ENCODE measurements around the gene SORCS2.

The SORCS2 gene

DNA sequence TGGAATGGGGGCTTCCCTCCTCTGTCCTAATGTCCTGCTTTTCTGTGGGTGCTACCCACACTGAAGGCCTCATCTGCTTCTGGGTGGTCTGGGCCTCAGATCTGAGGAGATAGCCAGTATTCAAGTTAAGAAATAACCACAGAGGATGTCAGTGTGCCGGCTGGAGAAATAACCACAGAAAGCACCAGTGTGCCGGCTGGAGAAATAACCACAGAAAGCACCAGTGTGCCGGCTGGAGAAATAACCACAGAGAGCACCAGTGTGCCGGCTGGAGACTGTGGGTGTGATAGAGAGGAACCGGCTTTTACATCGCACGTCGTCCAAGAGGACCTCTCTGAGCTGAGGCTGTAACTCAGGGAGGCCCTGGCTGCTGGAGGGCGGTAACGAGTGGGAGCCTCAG, 308.1 kb downstream of the SORCS2 start:
- peak; percentile 53 for DNase-seq

DNA sequence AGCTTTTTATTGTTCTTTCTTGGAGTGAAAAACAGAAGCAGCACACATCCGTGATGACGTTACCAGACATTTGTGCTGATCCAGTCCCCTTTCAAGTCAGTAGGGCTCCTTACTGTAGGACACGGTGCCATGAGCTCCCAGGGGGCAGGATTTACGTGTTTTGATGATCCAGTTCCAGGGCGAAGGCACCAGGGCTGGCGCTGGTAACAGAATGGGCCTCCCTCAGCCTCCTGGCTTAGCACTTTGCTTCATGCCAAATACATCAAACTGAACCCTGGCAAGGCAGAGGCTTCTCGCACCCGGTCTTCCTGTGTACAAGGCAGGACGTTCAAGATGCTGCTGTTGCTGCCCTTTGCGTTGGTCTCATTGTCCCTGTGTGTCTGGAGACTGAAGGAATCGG, 309.0 kb downstream of the SORCS2 start:
- no peak for DNase-seq

DNA sequence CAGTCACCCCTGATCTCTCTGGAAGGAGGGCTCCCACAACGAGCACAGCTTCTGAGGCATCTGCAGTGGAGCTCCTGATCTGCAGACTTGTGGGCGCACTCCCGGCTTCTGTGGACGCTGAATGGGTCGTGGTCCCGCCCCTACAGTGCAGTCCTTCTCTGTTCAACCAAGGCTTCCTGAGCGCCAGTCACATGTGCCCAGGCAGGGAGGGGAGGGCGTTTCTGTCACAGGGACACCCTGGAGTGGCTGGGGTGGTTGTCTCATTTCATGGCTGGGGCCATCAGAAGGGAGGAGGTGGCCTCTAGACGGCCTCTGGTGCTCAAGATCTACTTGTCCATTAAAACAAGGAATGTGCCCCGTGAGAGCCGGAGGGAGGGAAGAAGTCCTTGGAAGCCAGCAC, 309.5 kb downstream of the SORCS2 start:
- DNase-seq: no peak

DNA sequence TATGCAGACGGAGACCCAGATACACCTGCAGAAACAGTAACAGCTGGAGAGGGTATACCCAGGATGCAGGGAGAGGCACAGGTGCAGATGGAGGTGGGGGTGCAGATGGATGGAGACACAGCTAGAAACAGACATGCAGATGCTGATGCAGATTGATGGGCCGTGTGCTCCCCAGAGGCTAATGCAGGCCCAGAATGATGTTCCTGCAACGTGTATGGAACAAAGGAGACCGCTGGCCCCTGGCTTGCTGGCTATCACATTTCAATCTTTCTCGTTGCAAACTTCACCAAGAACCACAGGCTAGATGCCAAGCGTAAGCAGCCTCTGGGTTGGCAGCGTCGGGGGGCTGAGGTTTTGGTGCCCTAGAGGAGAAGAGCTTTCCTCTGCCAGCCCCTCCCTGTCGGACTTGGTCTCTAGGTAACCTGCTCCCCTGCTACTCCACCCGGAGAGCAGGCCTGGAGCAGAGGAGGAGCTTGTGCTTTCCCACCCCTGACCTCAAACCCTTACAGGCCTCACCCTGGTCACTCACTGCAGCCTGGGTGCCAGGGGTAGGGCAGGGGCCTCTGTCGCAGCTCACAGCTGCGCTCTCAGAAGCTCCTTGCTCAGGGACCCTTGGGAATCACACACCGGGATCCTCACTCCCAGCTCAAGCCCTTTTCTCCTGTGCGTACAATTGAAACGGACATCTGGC, 311.4 kb downstream of the SORCS2 start:
- DNase-seq: no peak

DNA sequence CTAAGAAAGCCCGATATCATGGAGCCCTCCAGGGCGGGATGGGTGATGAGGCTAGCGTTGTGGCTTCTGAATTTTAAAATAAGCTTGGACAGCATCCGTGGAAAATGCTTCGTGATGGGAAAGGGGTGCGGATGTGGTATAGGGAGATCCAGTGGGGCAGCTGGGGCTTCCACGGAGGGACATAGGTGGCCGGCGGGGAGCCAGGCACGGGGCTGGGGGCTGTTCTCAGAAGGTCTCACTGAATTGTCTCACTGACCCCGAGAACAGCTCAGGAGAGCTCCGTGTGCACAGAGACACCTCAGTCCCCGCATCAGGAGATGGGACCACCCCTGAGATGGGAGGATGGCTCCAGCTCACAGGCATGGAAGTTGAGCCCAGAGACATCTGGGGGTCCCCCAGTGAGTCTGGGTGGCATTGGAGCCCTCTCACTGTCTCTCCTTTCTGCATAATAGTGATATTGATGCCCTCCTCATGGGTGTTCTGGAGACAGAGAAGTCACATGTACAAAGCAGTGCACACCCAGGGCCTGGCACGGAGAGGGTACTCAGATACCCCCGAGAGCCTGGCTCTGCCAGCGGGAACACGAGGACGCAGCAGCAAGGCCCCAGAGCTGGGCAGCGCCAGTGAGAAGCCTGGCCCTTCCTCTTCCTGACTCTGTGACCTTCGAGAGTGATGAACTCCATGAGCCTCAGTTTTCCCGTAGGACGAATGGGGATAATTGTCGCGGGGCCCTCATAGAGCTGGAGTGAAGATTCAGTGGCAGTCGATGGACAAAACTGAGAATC, 313.0 kb downstream of the SORCS2 start:
- DNase-seq: no peak

DNA sequence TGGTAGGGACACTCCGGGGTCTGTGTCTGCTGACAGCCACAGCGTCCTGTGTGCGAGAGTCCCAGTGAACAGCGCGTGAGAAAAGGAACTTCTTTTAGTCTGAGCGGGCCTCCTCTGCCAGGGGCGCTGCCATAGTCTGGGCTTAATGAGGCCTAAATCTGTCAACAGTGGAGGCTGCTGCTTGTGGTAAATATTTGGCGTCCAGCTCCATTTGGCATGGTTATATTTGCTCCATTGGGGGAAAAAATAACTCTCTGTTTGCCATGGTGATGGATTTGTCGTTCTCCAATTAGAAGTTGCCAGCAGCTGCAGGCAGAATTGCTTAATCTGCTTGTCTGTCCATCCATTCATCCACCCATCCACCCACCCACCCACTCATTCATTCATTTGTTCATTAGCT, 313.8 kb downstream of the SORCS2 start:
- no peak for DNase-seq

DNA sequence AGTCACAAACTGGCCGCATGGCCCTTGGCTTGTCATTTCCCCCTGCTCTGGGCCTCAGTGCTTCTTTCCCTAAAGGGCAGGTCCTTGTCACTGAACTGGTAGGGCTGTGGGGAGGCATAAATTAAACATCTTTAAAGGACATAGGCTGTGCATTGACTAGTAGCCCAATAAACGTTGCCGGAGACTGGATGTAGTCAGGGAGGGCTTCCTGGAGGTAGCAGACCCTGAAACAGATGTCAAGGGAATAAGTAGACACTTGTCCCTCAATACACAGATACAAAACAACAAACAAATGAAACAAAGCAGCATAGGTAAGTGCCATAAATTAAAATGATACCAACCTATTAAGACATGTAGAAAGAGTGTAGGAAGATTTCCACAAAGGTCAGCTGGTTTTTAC, 314.2 kb downstream of the SORCS2 start:
- no peak for DNase-seq

DNA sequence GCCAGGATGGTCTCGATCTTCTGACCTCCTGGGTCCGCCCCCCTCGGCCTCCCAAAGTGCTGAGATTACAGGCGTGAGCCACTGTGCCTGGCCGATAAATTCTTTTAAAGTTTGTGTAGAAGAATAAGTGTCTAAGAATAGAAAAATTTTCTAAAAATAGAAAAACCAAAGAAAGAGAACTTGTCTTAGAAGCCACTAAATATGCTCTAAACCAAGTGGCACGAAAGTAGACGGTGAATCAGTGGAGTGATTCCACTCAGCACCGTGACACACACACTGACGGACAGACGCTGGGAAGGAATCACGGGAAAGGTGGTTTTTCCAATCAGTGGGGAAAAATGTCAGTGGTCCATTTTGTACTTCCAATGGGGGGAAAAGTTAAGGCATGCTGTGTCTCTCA, 315.0 kb downstream of the SORCS2 start:
- no peak for DNase-seq

DNA sequence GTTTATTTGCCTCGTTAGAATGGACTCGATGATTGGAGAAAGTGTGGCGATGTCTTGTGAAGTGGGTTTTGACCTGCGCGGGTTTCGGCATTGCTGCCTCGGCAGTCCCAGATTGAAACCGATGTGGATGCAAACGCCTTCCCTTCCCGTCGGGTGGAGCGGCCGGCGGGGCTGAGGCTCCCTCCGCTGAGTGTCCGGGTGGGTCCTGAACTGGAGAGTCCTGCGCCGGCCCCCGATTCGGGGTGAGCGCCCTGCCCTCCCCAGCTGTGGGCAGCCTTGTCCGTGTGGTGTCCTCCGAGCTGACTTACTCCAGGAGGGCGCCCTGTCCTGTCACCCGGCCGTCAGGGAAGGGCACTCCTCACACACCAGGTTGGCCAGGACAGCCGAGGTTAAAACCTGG, 317.7 kb downstream of the SORCS2 start:
- no peak for DNase-seq

DNA sequence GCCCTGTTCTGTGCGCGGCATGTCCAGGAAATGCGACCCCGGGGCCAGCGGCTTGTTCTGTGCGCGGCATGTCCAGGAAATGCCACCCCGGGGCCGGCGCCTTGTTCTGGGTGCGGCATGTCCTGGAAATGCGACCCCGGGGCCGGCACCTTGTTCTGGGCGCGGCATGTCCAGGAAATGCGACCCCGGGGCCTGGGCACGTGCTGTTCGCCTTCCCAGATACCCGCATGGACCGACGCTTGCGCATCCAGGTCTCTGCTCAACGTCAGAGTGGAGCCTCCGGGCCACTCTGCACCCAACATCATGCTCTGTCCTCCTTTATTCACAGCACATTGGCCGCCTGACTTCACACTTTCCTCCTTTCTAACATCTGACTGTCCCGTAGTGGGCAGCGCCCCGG, 318.2 kb downstream of the SORCS2 start:
- no peak for DNase-seq

DNA sequence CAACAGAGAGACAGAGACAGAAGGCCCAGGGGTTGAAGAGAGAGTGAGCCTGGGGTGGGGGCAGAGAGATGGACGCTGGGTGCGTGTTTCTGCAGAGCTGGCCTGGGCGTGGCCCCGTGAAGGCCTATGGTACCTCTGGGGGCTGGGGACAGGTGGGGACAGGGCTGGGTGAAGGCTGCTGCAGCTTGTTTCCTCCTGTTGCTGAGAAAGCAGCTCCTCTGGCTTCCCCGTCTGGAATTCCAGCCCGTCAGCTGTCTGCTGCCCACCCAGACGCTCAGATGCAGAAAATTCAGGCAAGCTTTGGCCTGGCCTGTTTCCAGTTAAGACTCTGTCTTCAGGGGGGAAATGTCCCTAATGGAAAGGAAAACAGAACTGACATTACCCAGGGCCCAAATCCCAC, 319.2 kb downstream of the SORCS2 start:
- DNase-seq: no peak

DNA sequence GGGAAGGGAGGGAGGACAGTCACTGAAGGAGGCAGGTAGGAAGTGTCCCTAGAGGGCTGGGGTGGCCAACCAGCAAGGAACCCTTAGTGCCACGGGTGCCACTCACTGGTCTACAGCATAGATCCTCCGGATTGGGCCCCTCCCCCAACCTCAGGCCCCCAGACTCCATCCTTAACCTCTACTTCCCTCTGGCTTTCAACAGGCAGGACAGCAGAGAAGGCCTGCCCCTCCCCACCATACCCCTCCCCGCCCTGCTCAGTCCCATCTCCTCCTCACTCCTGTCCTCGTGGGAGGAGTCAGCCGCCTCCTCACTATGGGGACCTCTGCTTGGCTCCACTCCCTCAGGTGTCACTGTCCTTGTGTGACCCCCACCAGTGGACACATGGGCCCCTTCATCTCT, 320.1 kb downstream of the SORCS2 start:
- DNase-seq: no peak

DNA sequence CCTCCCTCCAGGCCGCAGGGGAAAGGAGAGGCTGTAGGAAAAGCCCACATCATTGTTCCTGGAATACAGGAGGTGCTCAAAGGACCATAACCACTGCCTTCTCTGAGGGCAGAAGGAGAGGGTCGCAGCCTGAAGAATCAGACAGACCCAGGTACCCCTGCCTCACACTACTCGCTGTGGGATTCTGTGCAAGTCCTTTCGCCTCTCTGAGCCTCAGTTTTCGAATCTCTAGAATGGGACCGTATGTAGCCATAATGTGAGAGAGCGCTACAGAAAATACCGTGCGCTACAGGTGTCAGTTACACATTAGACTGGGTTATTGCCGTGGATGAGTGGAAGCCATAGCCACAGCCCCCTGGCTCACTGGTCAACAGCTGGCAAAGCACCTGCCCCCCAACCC, 320.6 kb downstream of the SORCS2 start:
- DNase-seq: no peak

DNA sequence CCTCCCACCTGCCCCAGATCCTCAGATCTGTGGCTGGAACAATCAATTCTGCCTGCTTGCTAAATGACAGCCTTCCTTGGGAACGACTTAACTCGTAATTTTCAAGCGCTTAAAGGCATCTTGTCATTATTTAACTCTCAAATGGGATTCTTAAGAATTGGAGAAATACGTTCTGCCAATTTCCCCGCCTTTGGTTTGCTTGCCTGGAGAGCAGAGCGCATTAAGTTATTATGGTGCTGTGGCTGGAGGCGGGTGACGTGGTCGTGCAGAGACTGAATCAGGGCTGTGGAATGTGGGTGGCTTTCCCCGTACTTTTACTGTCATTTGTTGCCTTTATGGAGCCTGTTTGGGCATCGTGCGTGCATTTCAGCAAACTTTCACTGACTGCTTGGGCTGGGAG, 321.3 kb downstream of the SORCS2 start:
- no peak for DNase-seq

DNA sequence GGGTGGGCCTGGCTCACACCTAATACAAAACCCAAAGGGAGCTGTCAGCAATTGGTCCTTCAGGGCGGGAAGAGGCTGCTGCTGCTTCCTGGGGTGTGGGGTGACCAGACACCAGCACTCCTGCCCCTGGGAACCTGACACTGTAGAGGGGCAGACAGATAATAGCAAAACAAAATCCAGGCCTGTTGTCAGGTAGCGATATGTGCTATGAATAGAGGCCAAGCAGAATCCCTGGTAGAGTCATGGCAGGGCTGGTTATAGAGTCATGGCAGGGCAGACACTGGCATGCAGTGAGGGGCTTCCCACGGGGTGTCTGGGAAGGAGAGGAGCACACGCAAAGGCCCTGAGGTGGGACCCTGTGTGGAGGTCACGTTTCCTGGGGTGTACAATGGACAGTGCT, 321.9 kb downstream of the SORCS2 start:
- DNase-seq: no peak

DNA sequence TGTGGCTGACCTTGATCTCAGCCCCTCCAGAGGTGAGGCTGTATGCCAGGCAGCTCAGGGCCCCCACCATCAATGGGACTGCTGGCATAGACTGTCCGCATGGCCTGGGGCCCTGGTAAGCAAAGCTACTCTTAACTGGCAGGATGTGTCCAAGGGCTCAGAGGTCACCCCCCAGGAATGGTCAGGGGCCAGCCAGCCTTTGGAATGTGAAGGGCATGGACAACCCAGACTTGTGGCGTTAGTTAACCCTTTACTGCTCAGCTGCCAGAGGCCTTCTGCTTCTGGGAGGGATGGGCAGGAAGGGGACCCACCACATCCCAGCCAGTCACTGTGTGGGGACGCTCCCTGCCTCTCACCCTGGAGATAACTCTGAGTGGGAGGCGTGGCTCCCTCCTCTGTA, 322.5 kb downstream of the SORCS2 start:
- DNase-seq: no peak

DNA sequence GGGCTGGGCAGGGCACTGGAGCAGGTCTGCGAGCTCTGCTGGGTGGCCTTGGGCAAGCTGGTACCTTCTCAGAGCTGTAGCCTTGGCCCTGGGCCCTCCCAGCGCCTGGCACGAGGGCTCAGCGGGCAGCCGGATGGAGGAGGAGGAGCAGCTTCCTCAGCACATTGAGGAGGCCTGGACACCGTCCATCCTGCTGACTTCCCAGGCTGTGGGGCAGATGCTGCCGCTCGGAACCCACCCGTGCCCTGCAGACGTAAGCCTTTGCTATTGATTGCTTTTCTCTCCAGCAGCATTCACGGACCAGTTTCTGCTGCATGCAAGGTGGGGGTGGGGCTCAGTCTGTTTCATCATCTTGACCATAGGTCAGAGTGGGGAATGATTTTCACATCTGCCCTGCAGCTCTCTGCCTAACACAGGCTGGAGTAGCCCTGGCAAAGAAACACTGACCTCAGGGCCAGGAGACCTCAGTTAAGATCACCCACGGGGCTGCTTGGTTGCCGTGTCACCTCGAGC, 323.1 kb downstream of the SORCS2 start:
- no peak for DNase-seq

DNA sequence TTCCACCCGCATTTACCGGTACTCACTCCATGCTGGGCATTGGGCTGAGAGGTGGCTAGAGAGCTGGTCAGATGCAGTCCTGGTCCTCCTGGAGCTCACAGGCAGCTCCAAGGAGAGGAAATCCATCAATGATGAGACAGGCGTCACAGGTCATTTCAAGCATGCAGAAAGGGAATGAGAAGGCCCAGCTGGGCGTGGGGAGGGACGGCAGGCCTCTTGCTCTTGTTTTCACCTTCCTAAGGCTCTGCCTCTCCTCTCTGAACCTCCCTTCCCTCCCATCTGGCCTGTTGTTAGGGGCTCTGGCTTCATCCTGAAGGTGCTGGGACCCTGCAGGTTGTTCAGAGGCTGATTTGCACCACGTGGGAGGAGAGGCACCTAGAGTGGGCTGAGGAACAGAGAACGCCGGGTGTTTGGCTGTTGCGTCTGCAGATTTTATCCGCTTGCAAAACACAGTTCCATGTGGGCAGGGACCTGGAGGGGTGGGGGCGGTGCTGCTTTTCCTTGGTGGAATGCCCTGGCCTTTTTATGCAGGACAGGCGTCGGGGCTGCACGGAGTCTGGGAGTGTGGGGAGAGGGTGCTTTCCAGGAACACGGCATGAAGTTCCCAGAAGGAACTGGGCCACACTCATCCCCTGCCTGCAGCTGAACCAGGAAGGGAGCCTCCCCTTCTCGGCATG, 323.9 kb downstream of the SORCS2 start:
- no peak for DNase-seq

DNA sequence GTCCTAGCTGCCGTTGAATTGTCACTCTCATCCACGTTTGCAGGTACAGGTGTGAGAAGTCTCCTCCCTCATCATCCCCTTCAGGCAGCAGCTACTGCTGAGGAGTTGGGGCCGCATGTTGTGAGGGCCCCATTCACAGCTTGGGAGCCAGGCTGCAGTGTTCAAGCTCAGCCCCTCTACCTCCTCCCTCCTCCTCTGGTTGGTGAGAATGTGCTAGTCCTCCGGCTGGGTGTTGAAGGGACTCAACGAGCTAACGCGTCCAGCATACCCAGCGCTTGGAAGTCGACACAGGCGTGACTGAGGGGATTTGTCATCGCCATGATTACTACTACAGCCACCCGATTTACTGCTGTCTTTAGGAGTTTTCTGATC, 324.4 kb downstream of the SORCS2 start:
- DNase-seq: no peak

DNA sequence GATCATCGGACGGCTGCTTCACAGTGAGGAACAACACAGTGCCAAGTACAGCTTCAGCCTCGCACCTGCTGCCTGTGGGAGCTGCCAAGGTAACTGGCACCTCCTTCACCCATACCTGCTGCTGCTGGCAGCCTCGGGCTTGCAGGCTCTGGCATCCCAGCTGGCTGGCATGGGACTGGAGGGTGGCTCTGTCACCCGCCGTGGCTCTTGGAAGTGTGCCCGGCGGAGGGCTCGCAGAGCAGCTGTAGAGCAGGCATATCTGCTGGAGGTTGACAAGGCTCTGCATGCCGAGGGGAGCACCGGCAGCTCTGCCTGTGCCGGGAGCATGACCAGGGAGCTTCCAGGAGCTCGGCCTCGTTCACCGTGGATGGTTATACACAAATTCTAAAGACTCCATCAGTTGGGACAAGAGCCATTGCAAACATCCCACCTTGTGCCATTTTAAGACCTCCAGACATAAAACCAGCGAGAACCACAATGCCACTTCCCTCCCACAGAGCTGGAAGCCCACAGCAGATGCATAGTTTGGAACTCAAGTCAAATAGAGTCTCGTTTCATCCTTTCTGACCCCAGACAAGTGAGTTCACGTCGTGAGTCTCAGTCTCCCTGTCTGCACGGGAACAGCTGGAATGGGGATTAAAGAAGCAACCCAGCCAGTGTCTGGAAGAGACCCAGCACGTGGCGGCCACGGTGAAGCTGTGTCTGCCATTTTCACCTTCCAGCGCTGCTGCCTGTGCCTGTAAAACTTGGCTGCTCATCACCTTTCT, 326.7 kb downstream of the SORCS2 start:
- no peak for DNase-seq

DNA sequence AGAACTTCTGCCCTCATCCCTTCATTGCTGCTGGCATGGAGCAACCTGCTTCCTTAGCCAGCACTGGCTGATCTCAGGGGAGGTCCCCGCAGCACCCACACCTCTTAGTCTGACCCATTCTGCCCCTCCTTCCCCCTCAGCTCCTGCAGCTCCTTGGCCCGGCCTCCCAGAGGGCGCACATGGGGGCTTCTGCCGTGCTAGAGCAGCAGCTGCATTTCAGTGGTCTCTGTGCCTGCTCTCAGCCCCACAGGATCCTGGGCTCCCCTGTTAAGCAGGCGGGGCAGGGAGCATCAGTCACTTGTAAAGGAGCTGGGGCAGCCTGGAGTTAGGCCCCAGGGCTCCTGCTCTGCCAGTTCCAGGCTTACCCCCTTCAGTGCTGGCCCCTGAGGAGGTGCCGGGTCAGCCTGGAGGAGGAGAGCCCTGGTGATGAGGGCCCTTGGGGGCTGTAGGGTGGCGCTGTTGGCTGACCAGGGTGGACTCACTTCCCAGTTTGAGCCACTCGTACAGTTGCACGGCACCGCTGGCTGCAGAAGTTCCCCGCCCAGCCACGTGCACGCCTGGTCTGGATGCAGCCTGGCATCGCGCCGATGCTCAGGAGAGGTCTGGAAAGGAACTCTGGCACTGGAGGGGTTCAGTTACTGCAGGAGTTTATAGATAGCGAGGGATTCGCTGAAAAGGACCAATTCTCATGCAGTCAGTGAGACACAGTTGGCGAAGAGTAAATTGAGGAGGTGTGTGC, 327.5 kb downstream of the SORCS2 start:
- DNase-seq: no peak

DNA sequence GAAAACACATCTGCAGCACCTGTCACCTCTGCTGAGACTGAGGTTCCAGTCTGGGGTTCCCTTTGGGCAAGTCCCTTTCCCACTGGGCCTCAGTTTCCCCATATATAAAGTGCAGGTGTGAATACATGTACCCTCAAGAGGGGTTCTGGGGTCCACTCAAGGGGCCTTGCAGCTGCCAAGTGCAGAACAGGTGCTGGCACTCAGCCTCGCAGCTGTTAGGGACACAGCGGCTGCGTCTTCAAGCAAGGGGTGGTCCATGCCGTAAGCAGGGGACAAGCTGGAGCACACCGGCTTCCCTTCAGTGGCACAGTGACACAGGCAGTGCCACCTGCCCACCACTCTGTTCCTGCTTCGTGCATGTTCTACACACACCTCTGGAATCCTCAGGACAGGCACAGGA, 329.3 kb downstream of the SORCS2 start:
- no peak for DNase-seq
